Thyroid gland (tissue), 4 donors: ENCODE results near the gene PCCA.

Experiments
- POLR2A ChIP-seq, 2 donors: fragments of 450-650 bp; IDR thresholded peaks; one replicate each; pipeline ENCODE4 v1.6.1; 2017; ENCODE audit warnings: antibody characterized with exemption in 2 of 2, mild to moderate bottlenecking in 2 of 2, moderate library complexity in 1 of 2
- TF ChIP-seq, protein P1 (sequence below), 6 experiments: fragments of 200-600 bp in 3 of 6; fragments of 450-650 bp in 3 of 6; sonication (generic) in 3 of 6; IDR thresholded peaks; one replicate each; pipeline ENCODE4 v1.5.1; 2016 to 2019; ENCODE audit warnings: antibody characterized with exemption in 6 of 6, mild to moderate bottlenecking in 2 of 6, inconsistent platforms in 1 of 6, moderate library complexity in 1 of 6

DNA sequence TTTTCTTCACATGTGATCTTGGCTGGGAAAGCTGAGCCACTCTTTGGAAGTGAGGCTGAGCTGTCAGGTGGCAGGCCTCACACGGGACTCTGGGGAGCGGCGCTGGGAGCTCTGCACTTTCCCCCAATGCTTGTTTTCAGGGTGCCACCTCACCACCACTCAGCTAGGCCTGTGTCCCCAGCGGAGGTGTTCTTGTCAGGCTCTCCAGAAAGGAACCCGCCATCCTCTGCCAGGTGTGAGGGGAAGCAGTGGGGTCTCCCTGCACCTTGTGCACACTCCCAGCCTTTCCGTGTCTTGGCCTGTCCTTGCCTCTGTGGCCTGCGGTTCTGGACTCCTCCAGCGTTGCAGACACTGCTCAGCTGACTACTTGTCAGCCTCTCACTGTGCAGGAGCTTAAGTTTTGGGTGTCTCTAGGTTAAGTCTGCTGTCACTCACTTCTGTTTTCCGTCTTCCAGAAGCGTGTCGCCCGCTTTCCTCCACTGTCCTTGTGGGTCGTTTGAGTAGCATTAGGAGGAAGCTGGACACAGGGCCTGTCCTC is 447.8 kb downstream of the PCCA start:
- TF ChIP-seq, protein P1, sequence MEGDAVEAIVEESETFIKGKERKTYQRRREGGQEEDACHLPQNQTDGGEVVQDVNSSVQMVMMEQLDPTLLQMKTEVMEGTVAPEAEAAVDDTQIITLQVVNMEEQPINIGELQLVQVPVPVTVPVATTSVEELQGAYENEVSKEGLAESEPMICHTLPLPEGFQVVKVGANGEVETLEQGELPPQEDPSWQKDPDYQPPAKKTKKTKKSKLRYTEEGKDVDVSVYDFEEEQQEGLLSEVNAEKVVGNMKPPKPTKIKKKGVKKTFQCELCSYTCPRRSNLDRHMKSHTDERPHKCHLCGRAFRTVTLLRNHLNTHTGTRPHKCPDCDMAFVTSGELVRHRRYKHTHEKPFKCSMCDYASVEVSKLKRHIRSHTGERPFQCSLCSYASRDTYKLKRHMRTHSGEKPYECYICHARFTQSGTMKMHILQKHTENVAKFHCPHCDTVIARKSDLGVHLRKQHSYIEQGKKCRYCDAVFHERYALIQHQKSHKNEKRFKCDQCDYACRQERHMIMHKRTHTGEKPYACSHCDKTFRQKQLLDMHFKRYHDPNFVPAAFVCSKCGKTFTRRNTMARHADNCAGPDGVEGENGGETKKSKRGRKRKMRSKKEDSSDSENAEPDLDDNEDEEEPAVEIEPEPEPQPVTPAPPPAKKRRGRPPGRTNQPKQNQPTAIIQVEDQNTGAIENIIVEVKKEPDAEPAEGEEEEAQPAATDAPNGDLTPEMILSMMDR (IDR thresholded peaks at IDR 0.05) = no peak
- TF ChIP-seq POLR2A (IDR thresholded peaks at IDR 0.05) = no peak
